PFSK-1 (cell line): ENCODE results near the gene C2CD2L.

Experiments
- FOXP2 ChIP-seq: optimal IDR thresholded peaks from 2 replicates; pipeline ENCODE3; 2011; ENCODE audit warnings: borderline replicate concordance, control low read depth, inconsistent platforms; ENCODE audit not compliant: insufficient read depth; ENCODE audit errors: extremely low read length, extremely low read depth
- POLR2AphosphoS5 ChIP-seq: IDR thresholded peaks from 2 replicates; pipeline ENCODE4 v1.6.1; 2012; ENCODE audit warnings: low read depth, mild to moderate bottlenecking, control low read depth, low read length, moderate library complexity
- REST ChIP-seq, 2 experiments: IDR thresholded peaks; 2 replicates each; pipeline versions ENCODE4 v1.6.1 to v1.8.0; 2011 to 2012; ENCODE audit warnings: low read depth in 2 of 2, low read length in 2 of 2, control low read depth in 1 of 2, inconsistent platforms in 1 of 2, mild to moderate bottlenecking in 1 of 2, moderate library complexity in 1 of 2; ENCODE audit not compliant: insufficient read depth in 1 of 2
- SIN3A ChIP-seq: IDR thresholded peaks from 2 replicates; pipeline ENCODE4 v1.6.1; 2012; ENCODE audit warnings: mild to moderate bottlenecking, low read length, moderate library complexity, borderline replicate concordance; ENCODE audit not compliant: insufficient read depth
- TAF1 ChIP-seq: IDR thresholded peaks from 2 replicates; pipeline ENCODE4 v1.6.1; 2012; ENCODE audit warnings: low read length, control low read depth, borderline replicate concordance; ENCODE audit not compliant: insufficient read depth

GRCh38 chr11:119134389-119134978 lies 27.3 kb downstream of the C2CD2L start:
- TF ChIP-seq SIN3A (no peak), TAF1 (no peak), REST (IDR thresholded peaks at IDR 0.05; ENCODE audit: insufficient read depth in 1 of 2, low read depth in 2 of 2, low read length in 2 of 2) (no peak), FOXP2 (no peak), POLR2AphosphoS5 (no peak)
